Activated CD4-positive, alpha-beta memory T cell treated with anti-CD3 and anti-CD28 coated beads for 36 hours (primary cell): ENCODE measurements around the gene SH2D7. TPM values are rescaled to one million over a fixed set of nuclear protein-coding genes. Genes with fewer than 3 reads are reported as not detected.

ENCODE experiments used
- CTCF ChIA-PET: fragments of 350-600 bp; sonication (Branson Sonifier 250); formaldehyde crosslinking; loops from one replicate; lab custom pipeline; 2021; ENCODE audit warnings: antibody characterized with exemption, inconsistent platforms; lab: Charles Lee
- POLR2A ChIA-PET: fragments of 350-600 bp; sonication (Branson Sonifier 250); formaldehyde crosslinking; loops from one replicate; lab custom pipeline; 2021; ENCODE audit warnings: antibody characterized with exemption; lab: Charles Lee
- DNase-seq: peaks from one replicate; pipeline ENCODE4 v3.0.0-alpha.2; 2020
- H3K27ac Mint-ChIP-seq: one replicate; pipeline ENCODE4 v1.8.0; 2021; ENCODE audit warnings: mixed read lengths
- H3K27me3 Mint-ChIP-seq: one replicate; pipeline ENCODE4 v1.8.0; 2021; ENCODE audit warnings: mixed read lengths
- H3K36me3 Mint-ChIP-seq: one replicate; pipeline ENCODE4 v1.8.0; 2021; ENCODE audit warnings: mixed read lengths
- H3K4me1 Mint-ChIP-seq: one replicate; pipeline ENCODE4 v1.8.0; 2021; ENCODE audit warnings: low read depth, mixed read lengths
- H3K4me3 Mint-ChIP-seq: one replicate; pipeline ENCODE4 v1.8.0; 2021; ENCODE audit warnings: mild to moderate bottlenecking, mixed read lengths
- H3K9me3 Mint-ChIP-seq: one replicate; pipeline ENCODE4 v1.8.0; 2021; ENCODE audit warnings: mixed read lengths
- intact Hi-C: fragments of 100-400 bp; cut with micrococcal nuclease; formaldehyde crosslinking; loops from one replicate; pipeline ENCODE4 v1.15.1; 2023
- total RNA-seq, 2 experiments: library from RNA; stranded (reverse); gene quantifications; one replicate each; pipeline ENCODE4 v1.2.3, GENCODE V29; 2021

SH2D7 gene
- total RNA-seq, 2 experiments from 2014 or later: not detected

DNA sequence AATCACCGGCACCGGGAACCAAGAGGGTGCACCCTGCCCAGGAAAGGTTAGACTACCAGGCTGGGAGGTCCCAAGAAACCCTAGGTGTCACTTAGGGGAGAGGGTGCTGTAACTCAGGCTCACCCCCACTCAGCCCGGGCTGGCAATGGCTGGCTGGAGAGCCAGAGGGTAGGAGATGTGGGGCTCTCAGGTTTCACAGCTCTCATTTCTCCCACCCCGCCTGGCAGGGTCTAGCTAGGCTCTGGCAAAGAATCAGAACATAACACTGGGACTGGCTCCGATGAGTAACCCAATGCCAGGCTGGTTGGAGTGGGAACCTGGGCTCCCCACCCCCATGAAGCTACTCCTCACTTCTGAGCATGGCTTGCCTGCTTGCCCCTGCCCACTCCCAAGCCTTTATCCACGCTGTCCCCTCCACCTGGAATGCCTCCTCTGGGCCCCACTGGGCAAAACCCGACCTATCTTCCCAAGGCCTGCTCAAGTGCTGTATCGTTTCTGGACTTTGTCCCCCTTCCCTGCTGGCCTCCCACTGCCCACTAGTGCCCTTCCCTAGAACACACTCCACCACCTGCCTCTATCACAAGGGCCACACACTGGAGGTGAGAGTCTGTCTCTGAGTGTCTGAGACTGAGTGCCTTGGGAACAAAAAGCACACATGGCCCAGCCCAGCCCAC is 36.9 kb downstream of the SH2D7 start:
- no peak overlapping the region for H3K27ac Mint-ChIP-seq
- no peaks in the 10 kb centered on the region for H3K9me3 Mint-ChIP-seq
- no peak overlapping the region for H3K4me3 Mint-ChIP-seq
- no peak for DNase-seq
- H3K36me3 Mint-ChIP-seq: no peaks in the 10 kb centered on the region
- H3K27me3 Mint-ChIP-seq: no peaks in the 10 kb centered on the region
- H3K4me1 Mint-ChIP-seq: peaks cover 21% of the 10 kb centered on the region
- intact Hi-C loops: no loop called here
- ChIA-PET CTCF (interaction anchor here (0.7 to 3.4 kb wide), 4 partner anchors 21 to 171 kb away, joined by 3 to 52 read pairs (median 4); no protein-coding TSS in a partner anchor), POLR2A (interaction anchor here (0.5 kb wide), 1 partner anchor 20 kb away, joined by 3 read pairs; the partner anchor contains the start of gene IDH3A)

GRCh38 chr15:78129751-78130287 is 37.5 kb downstream of the SH2D7 start:
- no peak for DNase-seq
- ChIA-PET POLR2A (no interaction called here), CTCF (interaction anchor here (0.7 to 4.3 kb wide), 10 partner anchors 10 to 137 kb away, joined by 3 to 61 read pairs (median 6); no protein-coding TSS in a partner anchor)
- intact Hi-C loops: no loop called here
- Mint-ChIP-seq H3K4me1 (peaks cover 21% of the 10 kb centered on the region), H3K9me3 (no peaks in the 10 kb centered on the region), H3K4me3 (peak overlapping the region; percentile 67), H3K36me3 (no peaks in the 10 kb centered on the region), H3K27ac (no peak overlapping the region), H3K27me3 (no peaks in the 10 kb centered on the region)

DNA sequence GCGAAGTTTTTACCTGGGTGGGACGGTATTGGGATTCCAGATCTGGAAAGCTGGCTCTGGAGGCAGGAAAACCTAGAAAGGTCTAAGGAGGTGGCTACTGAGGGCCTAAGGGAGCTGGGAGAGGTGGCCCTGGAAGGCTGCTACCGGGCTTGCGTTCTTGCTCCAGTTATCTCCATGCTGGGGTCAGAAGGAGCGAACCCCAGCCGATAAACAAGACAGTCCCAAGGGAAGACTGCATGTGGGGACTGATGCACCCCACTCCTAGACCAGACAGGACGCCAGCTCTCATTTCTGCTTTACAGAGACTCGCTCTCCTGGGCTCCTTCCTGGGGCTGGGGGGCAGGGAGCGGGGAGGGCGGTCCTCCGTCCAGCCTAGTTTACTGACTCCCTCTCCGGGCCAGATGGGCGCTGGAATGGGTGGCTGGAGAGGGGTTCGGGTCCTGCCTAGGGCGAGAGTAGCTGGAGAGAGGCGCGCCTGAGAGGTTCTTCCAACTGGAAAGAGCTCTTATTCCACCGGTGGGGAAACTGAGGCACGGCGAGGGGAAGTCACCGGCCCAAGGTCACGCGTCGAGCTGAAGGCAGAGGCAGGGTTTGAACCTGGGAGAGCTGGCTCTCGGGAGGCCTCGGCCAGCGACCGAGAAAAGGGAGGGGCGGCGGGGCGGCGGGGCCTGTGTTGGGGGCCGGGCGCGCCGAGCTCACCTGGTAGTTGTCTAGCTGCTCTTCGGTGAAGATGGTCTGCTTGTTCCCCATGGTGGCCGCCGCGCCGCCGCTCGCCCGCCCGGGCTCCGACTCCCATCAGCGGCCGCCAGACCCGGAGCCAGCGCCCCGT is 38.3 kb downstream of the SH2D7 start:
- Mint-ChIP-seq H3K4me3 (peak overlapping the region; percentile 67), H3K4me1 (peaks cover 21% of the 10 kb centered on the region), H3K27me3 (no peaks in the 10 kb centered on the region), H3K9me3 (no peaks in the 10 kb centered on the region), H3K36me3 (no peaks in the 10 kb centered on the region), H3K27ac (peak overlapping the region; percentile 8)
- ChIA-PET CTCF (interaction anchor here (0.7 to 4.3 kb wide), 25 partner anchors 9 to 227 kb away, joined by 3 to 61 read pairs (median 4); partner anchors contain the start of genes DNAJA4 and IDH3A), POLR2A (interaction anchor here (1.1 kb wide), 1 partner anchor 65 kb away, joined by 4 read pairs; no protein-coding TSS in a partner anchor)
- intact Hi-C loops: loop anchor here (1.0 kb wide), 3 partner anchors 19 to 111 kb away; partner anchors contain the start of gene IDH3A
- no peak for DNase-seq

GRCh38 chr15:78131295-78132061 is 39.1 kb downstream of the SH2D7 start, which contains the start of gene CIB2:
CIB2 (minus strand) TSS chr15:78131445; CDS start chr15:78131215, 230 bp downstream.
- ChIA-PET CTCF (interaction anchor here (0.5 to 4.3 kb wide), 27 partner anchors 9 to 227 kb away, joined by 3 to 61 read pairs (median 4); partner anchors contain the start of genes DNAJA4, IDH3A and SKIC8), POLR2A (interaction anchor here (0.8 to 1.1 kb wide), 2 partner anchors 19 to 64 kb away, joined by 3 to 4 read pairs; no protein-coding TSS in a partner anchor)
- intact Hi-C loops: loop anchor here (1.0 kb wide), 3 partner anchors 18 to 110 kb away; partner anchors contain the start of gene IDH3A

GRCh38 chr15:78133801-78134200 is 41.4 kb downstream of the SH2D7 start:
- H3K27me3 Mint-ChIP-seq: no peaks in the 10 kb centered on the region
- no peak overlapping the region for H3K27ac Mint-ChIP-seq
- H3K4me1 Mint-ChIP-seq: peaks cover 19% of the 10 kb centered on the region
- ChIA-PET CTCF (interaction anchor here (1.3 to 4.3 kb wide), 3 partner anchors 62 to 107 kb away, joined by 4 to 61 read pairs (median 12); no protein-coding TSS in a partner anchor), POLR2A (no interaction called here)
- intact Hi-C loops: no loop called here
- no peaks in the 10 kb centered on the region for H3K9me3 Mint-ChIP-seq
- no peaks in the 10 kb centered on the region for H3K36me3 Mint-ChIP-seq
- DNase-seq: no peak
- no peak overlapping the region for H3K4me3 Mint-ChIP-seq

More at GRCh38 chr15:78131295-78132061, 39.1 kb downstream of the SH2D7 start, which contains the start of gene CIB2:
- H3K9me3 Mint-ChIP-seq: no peaks in the 10 kb centered on the region
- peaks cover 21% of the 10 kb centered on the region for H3K4me1 Mint-ChIP-seq
- no peaks in the 10 kb centered on the region for H3K27me3 Mint-ChIP-seq
- peak; percentile 83 for DNase-seq
- peak within 1 kb of the TSS; percentile 73 for H3K4me3 Mint-ChIP-seq
- peak within 1 kb of the TSS; percentile 11 for H3K27ac Mint-ChIP-seq
- no peaks in the 10 kb centered on the region for H3K36me3 Mint-ChIP-seq

DNA sequence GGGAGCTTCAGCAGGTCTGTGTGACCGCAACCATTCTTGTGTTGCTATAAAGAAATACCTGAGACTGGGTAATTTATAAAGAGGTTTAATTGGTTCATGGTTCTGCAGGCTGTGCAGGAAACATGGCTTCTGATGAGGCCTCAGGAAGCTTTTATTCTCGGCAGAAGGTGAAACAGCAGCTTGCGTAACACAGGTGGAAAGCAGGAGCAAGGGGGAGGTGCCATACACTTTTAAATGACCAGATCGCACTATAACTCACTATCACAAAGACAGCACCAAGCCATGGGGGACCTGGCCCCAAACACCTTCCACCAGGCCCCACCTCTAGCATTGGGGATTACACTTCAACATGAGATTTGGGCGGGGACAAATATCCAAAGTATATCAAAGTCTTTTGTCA is 47.2 kb downstream of the SH2D7 start:
- H3K27me3 Mint-ChIP-seq: no peaks in the 10 kb centered on the region
- intact Hi-C loops: no loop called here
- no peaks in the 10 kb centered on the region for H3K36me3 Mint-ChIP-seq
- no peak for DNase-seq
- no peaks in the 10 kb centered on the region for H3K4me1 Mint-ChIP-seq
- H3K9me3 Mint-ChIP-seq: no peaks in the 10 kb centered on the region
- POLR2A ChIA-PET: interaction anchor here (1.2 kb wide), 1 partner anchor 10 kb away, joined by 6 read pairs; the partner anchor contains the start of gene IDH3A
- CTCF ChIA-PET: interaction anchor here (0.9 to 1.5 kb wide), 4 partner anchors 9 to 56 kb away, joined by 3 to 10 read pairs (median 5); partner anchors contain the start of gene IDH3A
- no peak overlapping the region for H3K4me3 Mint-ChIP-seq
- no peak overlapping the region for H3K27ac Mint-ChIP-seq

DNA sequence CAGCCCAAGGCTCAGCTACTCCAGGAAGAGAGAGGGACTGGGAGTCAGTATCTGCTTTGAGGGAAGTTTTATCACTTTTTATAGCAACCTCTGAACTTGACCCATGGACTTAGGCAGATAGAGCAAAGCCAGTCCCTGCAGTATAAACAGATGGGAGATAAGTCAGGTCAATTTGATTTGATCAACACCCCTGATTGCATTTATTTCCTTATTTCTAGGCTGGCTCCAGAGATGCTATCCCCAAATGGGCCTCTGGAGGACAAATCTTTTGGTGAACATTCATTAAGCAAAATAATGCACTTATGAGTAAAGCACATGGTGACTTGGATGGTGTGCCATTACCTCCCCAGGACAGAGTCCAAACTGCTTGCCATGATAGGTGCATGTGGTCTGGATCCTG is 47.9 kb downstream of the SH2D7 start:
- Mint-ChIP-seq H3K4me1 (no peaks in the 10 kb centered on the region), H3K27me3 (no peaks in the 10 kb centered on the region), H3K27ac (no peak overlapping the region), H3K36me3 (no peaks in the 10 kb centered on the region), H3K4me3 (no peak overlapping the region), H3K9me3 (no peaks in the 10 kb centered on the region)
- no peak for DNase-seq
- CTCF ChIA-PET: interaction anchor here (0.9 to 1.5 kb wide), 3 partner anchors 10 to 55 kb away, joined by 3 to 10 read pairs (median 5); no protein-coding TSS in a partner anchor
- POLR2A ChIA-PET: no interaction called here
- intact Hi-C loops: no loop called here

GRCh38 chr15:78142332-78142731 is 50.0 kb downstream of the SH2D7 start:
- POLR2A ChIA-PET: no interaction called here

GRCh38 chr15:78146425-78147154 is 54.2 kb downstream of the SH2D7 start:
- Mint-ChIP-seq H3K27ac (no peak overlapping the region), H3K27me3 (no peaks in the 10 kb centered on the region), H3K9me3 (no peaks in the 10 kb centered on the region), H3K4me3 (no peak overlapping the region), H3K36me3 (peaks cover 2% of the 10 kb centered on the region), H3K4me1 (peaks cover 27% of the 10 kb centered on the region)
- POLR2A ChIA-PET: no interaction called here
- CTCF ChIA-PET: no interaction called here
- intact Hi-C loops: no loop called here
- DNase-seq: no peak

More at GRCh38 chr15:78142332-78142731, 50.0 kb downstream of the SH2D7 start:
- no peak for DNase-seq
- CTCF ChIA-PET: no interaction called here
- H3K4me1 Mint-ChIP-seq: peaks cover 2% of the 10 kb centered on the region
- no peak overlapping the region for H3K4me3 Mint-ChIP-seq
- H3K27ac Mint-ChIP-seq: no peak overlapping the region
- intact Hi-C loops: no loop called here
- no peaks in the 10 kb centered on the region for H3K36me3 Mint-ChIP-seq
- no peaks in the 10 kb centered on the region for H3K9me3 Mint-ChIP-seq
- H3K27me3 Mint-ChIP-seq: no peaks in the 10 kb centered on the region

GRCh38 chr15:78147566-78147965 is 55.2 kb downstream of the SH2D7 start:
- ChIA-PET POLR2A (no interaction called here), CTCF (interaction anchor here (1.2 to 3.7 kb wide), 3 partner anchors 8 to 35 kb away, joined by 5 to 22 read pairs (median 5); partner anchors contain the start of gene CIB2)
- Mint-ChIP-seq H3K27me3 (no peaks in the 10 kb centered on the region), H3K36me3 (peaks cover 3% of the 10 kb centered on the region), H3K27ac (no peak overlapping the region), H3K4me1 (peaks cover 30% of the 10 kb centered on the region), H3K9me3 (no peaks in the 10 kb centered on the region), H3K4me3 (peak overlapping the region; percentile 83)
- DNase-seq: no peak
- intact Hi-C loops: no loop called here
